ENCODE measurements around the gene CACNG1. TPM values are rescaled to one million over a fixed set of nuclear protein-coding genes. Genes with fewer than 3 reads are reported as not detected.

CACNG1 gene
- total RNA-seq, 1 donor from 2014 or later, result not detected

- H3K27me3 Mint-ChIP-seq (ENCODE audit: insufficient read depth, low read depth), result peaks cover 5% of the 10 kb centered on the region
- Histone ChIP-seq H3K9me3 (ENCODE audit: low read depth) (no peaks in the 10 kb centered on the region), H3K27me3 (no peaks in the 10 kb centered on the region), H2AFZ (replicated peaks) (no peak overlapping the region), H3K4me2 (no peak overlapping the region), H3K9ac (no peak overlapping the region), H3K4me1 (peaks cover 8% of the 10 kb centered on the region), H4K20me1 (ENCODE audit: low read depth) (no peaks in the 10 kb centered on the region), H3K79me2 (ENCODE audit: low read depth) (no peaks in the 10 kb centered on the region), H3F3A (ENCODE audit: low read depth) (no peaks in the 10 kb centered on the region), H3K4me3 (no peak overlapping the region), H3K36me3 (no peaks in the 10 kb centered on the region), H3K27ac (no peak overlapping the region)
- H3K4me3 Mint-ChIP-seq, result no peak overlapping the region
- H3K27ac Mint-ChIP-seq, result no peak overlapping the region
- peaks cover 32% of the 10 kb centered on the region for H3K36me3 Mint-ChIP-seq
- no peak for DNase-seq (ENCODE audit: low spot score)
- peaks cover 21% of the 10 kb centered on the region for H3K4me1 Mint-ChIP-seq
- TF ChIP-seq CTCF (IDR thresholded peaks at IDR 0.05), result no peak
- TF ChIP-seq EZH2phosphoT487 (IDR thresholded peaks at IDR 0.05), result no peak
- no peak for TF ChIP-seq EZH2 (IDR thresholded peaks at IDR 0.05)
- H3K9me3 Mint-ChIP-seq, result no peaks in the 10 kb centered on the region
These were observed 30.5 kb upstream of the CACNG1 start for GRCh38 chr17:67013891-67014290.

- Histone ChIP-seq H3K9me3 (ENCODE audit: low read depth) (no peaks in the 10 kb centered on the region), H3K27me3 (no peaks in the 10 kb centered on the region), H3F3A (ENCODE audit: low read depth) (no peaks in the 10 kb centered on the region), H3K4me2 (no peak overlapping the region), H3K36me3 (no peaks in the 10 kb centered on the region), H3K9ac (no peak overlapping the region), H3K79me2 (ENCODE audit: low read depth) (no peaks in the 10 kb centered on the region), H3K27ac (no peak overlapping the region), H2AFZ (replicated peaks) (no peak overlapping the region), H3K4me3 (no peak overlapping the region), H4K20me1 (ENCODE audit: low read depth) (no peaks in the 10 kb centered on the region), H3K4me1 (peaks cover 9% of the 10 kb centered on the region)
- Mint-ChIP-seq H3K9me3 (no peaks in the 10 kb centered on the region), H3K27ac (peak overlapping the region; percentile 72), H3K27me3 (ENCODE audit: insufficient read depth, low read depth) (peaks cover 5% of the 10 kb centered on the region), H3K36me3 (peaks cover 26% of the 10 kb centered on the region), H3K4me1 (peaks cover 20% of the 10 kb centered on the region), H3K4me3 (no peak overlapping the region)
- TF ChIP-seq CTCF (IDR thresholded peaks at IDR 0.05), result no peak
- no peak for TF ChIP-seq EZH2 (IDR thresholded peaks at IDR 0.05)
- no peak for TF ChIP-seq EZH2phosphoT487 (IDR thresholded peaks at IDR 0.05)
- DNase-seq (ENCODE audit: low spot score), result no peak
These were observed 29.4 kb upstream of the CACNG1 start for GRCh38 chr17:67015001-67015400.

- DNase-seq (ENCODE audit: low spot score), result no peak
- no peak overlapping the region for H3K9ac ChIP-seq
- H3F3A ChIP-seq (ENCODE audit: low read depth), result no peaks in the 10 kb centered on the region
- no peaks in the 10 kb centered on the region for H3K79me2 ChIP-seq (ENCODE audit: low read depth)
- peaks cover 18% of the 10 kb centered on the region for H3K4me1 Mint-ChIP-seq
- H2AFZ ChIP-seq (replicated peaks), result no peak overlapping the region
- H3K27ac ChIP-seq, result no peak overlapping the region
- no peaks in the 10 kb centered on the region for H3K27me3 ChIP-seq
- no peak overlapping the region for H3K4me2 ChIP-seq
- no peaks in the 10 kb centered on the region for H4K20me1 ChIP-seq (ENCODE audit: low read depth)
- peaks cover 26% of the 10 kb centered on the region for H3K36me3 Mint-ChIP-seq
- no peak overlapping the region for H3K4me3 Mint-ChIP-seq
- peaks cover 9% of the 10 kb centered on the region for H3K4me1 ChIP-seq
- TF ChIP-seq EZH2 (IDR thresholded peaks at IDR 0.05) (no peak), EZH2phosphoT487 (IDR thresholded peaks at IDR 0.05) (no peak), CTCF (IDR thresholded peaks at IDR 0.05) (peak; percentile 28)
- no peaks in the 10 kb centered on the region for H3K36me3 ChIP-seq
- H3K9me3 ChIP-seq (ENCODE audit: low read depth), result no peaks in the 10 kb centered on the region
- no peak overlapping the region for H3K27ac Mint-ChIP-seq
- H3K27me3 Mint-ChIP-seq (ENCODE audit: insufficient read depth, low read depth), result peaks cover 5% of the 10 kb centered on the region
- no peak overlapping the region for H3K4me3 ChIP-seq
- H3K9me3 Mint-ChIP-seq, result no peaks in the 10 kb centered on the region
These were observed 28.2 kb upstream of the CACNG1 start for GRCh38 chr17:67016039-67016762.

Data from neural progenitor cell (in vitro differentiated cells).